Measurements from ENCODE around the gene LYSMD2. TPM values are rescaled to one million over a fixed set of nuclear protein-coding genes. Genes with fewer than 3 reads are reported as not detected.

The LYSMD2 gene
- polyA plus RNA-seq, 1 donor from 2014 or later = 8.3 TPM

- TF ChIP-seq MXI1 (conservative IDR thresholded peaks at IDR 0.05; ENCODE audit: poor library complexity, severe bottlenecking) (no peak), REST (IDR thresholded peaks at IDR 0.05; ENCODE audit: borderline replicate concordance) (no peak), TAF1 (IDR thresholded peaks at IDR 0.05; ENCODE audit: low read depth) (no peak), POLR2AphosphoS5 (IDR thresholded peaks at IDR 0.05) (no peak), RAD21 (conservative IDR thresholded peaks at IDR 0.05) (no peak), CTCF (IDR thresholded peaks at IDR 0.05; ENCODE audit: poor library complexity, severe bottlenecking) (no peak), SMC3 (conservative IDR thresholded peaks at IDR 0.05; ENCODE audit: poor library complexity) (no peak), EZH2 (IDR thresholded peaks at IDR 0.05; ENCODE audit: borderline replicate concordance, insufficient read depth, low read length, poor library complexity, severe bottlenecking) (no peak), EP300 (conservative IDR thresholded peaks at IDR 0.05; ENCODE audit: poor library complexity, severe bottlenecking) (no peak)
- no peaks in the 10 kb centered on the region for H3K9me3 ChIP-seq (ENCODE audit: low read length)
- no peaks in the 10 kb centered on the region for H3K27me3 ChIP-seq (ENCODE audit: insufficient read depth, low read depth, low read length)
- no peak overlapping the region for H3K27ac ChIP-seq (ENCODE audit: low read length)
- no peaks in the 10 kb centered on the region for H4K20me1 ChIP-seq (ENCODE audit: insufficient read depth)
- H3K9me2 ChIP-seq (ENCODE audit: insufficient read depth, low read length) = no peaks in the 10 kb centered on the region
- H3K4me3 ChIP-seq (ENCODE audit: low read length) = no peak overlapping the region
- peaks cover 4% of the 10 kb centered on the region for H3K36me3 ChIP-seq (ENCODE audit: insufficient read depth, low read length)
- H3K4me2 ChIP-seq (ENCODE audit: low read length) = no peak overlapping the region
- no peak overlapping the region for H3K9ac ChIP-seq (ENCODE audit: low read length)
- H2AFZ ChIP-seq (ENCODE audit: low read depth, low read length) = no peak overlapping the region
- no peaks in the 10 kb centered on the region for H3K79me2 ChIP-seq (replicated peaks; ENCODE audit: insufficient read depth, low read length)
- no peaks in the 10 kb centered on the region for H3F3A ChIP-seq (ENCODE audit: insufficient read depth, low read length, poor library complexity, severe bottlenecking)
These were observed 17.1 kb downstream of the LYSMD2 start for GRCh38 chr15:51720201-51720995.

- Histone ChIP-seq H3K9me2 (ENCODE audit: insufficient read depth, low read length) (no peaks in the 10 kb centered on the region), H3K9ac (ENCODE audit: low read length) (no peak overlapping the region), H4K20me1 (ENCODE audit: insufficient read depth) (no peaks in the 10 kb centered on the region), H3K27ac (ENCODE audit: low read length) (no peak overlapping the region), H3F3A (ENCODE audit: insufficient read depth, low read length, poor library complexity, severe bottlenecking) (no peaks in the 10 kb centered on the region), H2AFZ (ENCODE audit: low read depth, low read length) (no peak overlapping the region), H3K4me2 (ENCODE audit: low read length) (no peak overlapping the region), H3K36me3 (ENCODE audit: insufficient read depth, low read length) (peaks cover 7% of the 10 kb centered on the region), H3K79me2 (replicated peaks; ENCODE audit: insufficient read depth, low read length) (no peaks in the 10 kb centered on the region), H3K27me3 (ENCODE audit: insufficient read depth, low read depth, low read length) (no peaks in the 10 kb centered on the region), H3K4me3 (ENCODE audit: low read length) (no peak overlapping the region), H3K9me3 (ENCODE audit: low read length) (no peaks in the 10 kb centered on the region)
- no peak for TF ChIP-seq TAF1 (IDR thresholded peaks at IDR 0.05; ENCODE audit: low read depth)
- no peak for TF ChIP-seq CTCF (IDR thresholded peaks at IDR 0.05; ENCODE audit: poor library complexity, severe bottlenecking)
- TF ChIP-seq POLR2AphosphoS5 (IDR thresholded peaks at IDR 0.05) = no peak
- no peak for TF ChIP-seq REST (IDR thresholded peaks at IDR 0.05; ENCODE audit: borderline replicate concordance)
- TF ChIP-seq SMC3 (conservative IDR thresholded peaks at IDR 0.05; ENCODE audit: poor library complexity) = no peak
- TF ChIP-seq RAD21 (conservative IDR thresholded peaks at IDR 0.05) = no peak
- TF ChIP-seq MXI1 (conservative IDR thresholded peaks at IDR 0.05; ENCODE audit: poor library complexity, severe bottlenecking) = no peak
- no peak for TF ChIP-seq EP300 (conservative IDR thresholded peaks at IDR 0.05; ENCODE audit: poor library complexity, severe bottlenecking)
- no peak for TF ChIP-seq EZH2 (IDR thresholded peaks at IDR 0.05; ENCODE audit: borderline replicate concordance, insufficient read depth, low read length, poor library complexity, severe bottlenecking)
These were observed 18.7 kb downstream of the LYSMD2 start for GRCh38 chr15:51718746-51719145.
